ENCODE measurements around the gene STYXL1.

The STYXL1 gene

GRCh38 chr7:75971961-75972763 lies 75.6 kb downstream of the STYXL1 start:
- no peak for DNase-seq

DNA sequence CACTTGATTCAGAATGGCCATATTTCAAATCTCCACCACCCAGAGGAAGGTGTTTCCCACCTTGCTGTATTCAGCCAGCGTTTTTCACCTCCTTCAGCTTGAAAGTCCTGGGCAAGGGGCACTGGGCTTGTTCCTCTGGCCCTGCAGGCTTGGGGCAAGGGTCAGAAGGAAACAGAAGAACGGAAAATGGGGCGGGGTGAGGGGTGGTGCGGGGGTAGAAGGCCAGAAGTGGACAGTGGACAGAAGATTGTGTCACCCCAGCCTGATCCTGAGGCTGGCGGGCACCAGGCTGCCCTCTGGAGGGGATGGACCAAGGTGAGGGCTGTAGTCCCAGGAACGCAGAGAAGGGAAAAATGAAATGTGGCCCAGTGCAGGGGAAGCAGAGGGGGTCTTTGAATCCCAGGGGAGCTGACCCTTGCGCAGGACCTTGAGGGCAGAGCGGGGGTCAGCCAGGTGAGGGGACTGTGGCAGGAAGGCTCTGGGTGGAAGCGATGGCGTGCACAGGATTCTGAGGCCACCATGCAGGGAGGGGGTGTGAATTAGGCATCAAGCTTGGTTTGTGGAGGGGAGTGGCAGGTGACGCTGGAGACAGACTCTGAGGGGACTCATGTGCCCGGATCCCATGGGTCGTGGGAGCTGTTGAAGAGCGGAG lies 76.4 kb downstream of the STYXL1 start:
- no peak for DNase-seq

- DNase-seq: no peak
Measured at GRCh38 chr7:75969704-75970498, 77.9 kb downstream of the STYXL1 start.

- DNase-seq: no peak
Measured at GRCh38 chr7:75969182-75969581, 78.6 kb downstream of the STYXL1 start.

DNA sequence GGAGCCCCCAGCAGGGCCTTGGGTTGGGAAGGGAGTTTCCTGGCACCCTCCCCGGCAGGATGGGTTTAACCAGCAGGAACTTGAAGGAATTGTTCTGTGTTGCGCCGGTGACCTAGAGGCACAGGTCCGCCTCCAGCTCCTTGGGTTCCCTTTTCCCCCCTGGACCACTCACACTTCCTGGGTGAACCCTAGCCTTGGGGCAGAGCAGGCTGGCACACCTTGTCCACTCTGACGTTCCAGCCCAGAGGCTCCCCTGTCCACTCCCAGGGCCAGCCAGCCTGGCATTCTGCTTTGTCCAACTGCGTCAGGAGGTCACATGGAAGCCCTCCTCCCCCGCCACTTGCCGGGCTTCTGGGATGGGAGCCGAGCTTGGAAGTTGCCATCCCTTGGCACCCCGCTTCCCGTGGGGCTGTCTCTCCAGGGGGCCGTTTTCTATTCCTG lies 79.2 kb downstream of the STYXL1 start:
- no peak for DNase-seq

- DNase-seq: no peak
Measured at GRCh38 chr7:75968012-75968411, 79.8 kb downstream of the STYXL1 start.

DNA sequence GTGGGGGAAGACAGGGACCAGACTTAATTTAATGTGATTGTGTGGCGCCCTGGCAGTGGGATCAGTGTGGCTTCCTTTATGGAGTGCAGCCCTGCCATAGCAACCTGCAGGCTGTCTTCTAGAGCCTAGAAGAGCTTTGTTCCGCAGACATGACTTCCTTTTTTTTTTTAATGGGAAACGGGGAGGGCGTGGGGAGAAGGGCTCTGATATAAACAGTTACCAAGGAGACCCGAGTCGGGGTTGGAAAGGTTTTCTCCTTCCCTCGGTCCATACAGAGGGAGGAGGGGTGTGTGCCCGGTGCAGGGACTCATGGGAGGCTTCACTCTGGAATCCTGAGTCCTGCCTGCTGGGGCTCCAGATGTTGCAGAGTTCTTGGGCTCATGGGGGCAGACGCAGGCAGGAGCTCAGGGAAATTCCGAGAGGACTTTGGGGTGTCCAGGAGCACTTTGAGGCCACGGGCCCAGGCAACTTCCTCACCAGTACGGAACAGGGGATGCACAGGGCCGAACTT lies 80.3 kb downstream of the STYXL1 start:
- no peak for DNase-seq

GRCh38 chr7:75967055-75967454 lies 80.7 kb downstream of the STYXL1 start:
- DNase-seq: no peak

DNA sequence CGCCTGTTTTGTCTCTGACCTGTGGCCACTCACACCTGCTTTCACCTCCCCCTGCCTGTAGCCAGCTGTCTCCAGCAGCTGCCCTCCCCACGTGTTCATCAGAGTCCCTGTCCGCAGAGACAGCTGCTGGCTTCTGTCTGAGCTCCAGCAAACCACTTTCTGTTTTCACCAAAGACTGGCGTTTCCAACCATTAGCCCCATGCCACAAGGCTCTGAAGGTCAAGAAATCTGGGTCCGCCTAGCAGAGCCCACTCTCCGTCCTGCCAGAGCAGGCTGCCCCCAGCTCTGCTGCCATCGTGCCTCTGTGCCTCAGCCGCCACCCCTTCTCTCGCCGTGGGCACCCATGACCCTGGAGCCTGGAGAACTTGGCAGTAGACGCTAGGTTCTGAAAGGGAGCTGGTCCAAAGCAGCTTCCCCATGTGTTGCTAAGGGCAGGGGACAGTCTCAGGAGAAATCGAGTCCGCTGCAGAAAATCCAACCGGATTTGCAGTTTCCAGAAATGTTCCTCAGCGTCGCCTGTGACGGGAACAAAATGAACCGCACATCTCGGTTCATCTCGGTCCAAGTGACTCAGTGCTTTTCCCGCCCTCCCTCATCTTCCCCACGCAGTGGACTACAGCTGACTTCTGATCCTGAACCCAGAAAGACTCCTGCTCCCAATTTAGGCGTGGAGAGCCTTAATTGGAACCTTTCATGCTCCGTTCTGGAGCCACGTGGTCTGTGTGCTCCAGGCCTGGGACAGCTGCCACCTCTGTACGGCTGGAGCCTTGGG lies 81.4 kb downstream of the STYXL1 start:
- peak; percentile 93 for DNase-seq

GRCh38 chr7:75965617-75966016 lies 82.2 kb downstream of the STYXL1 start:
- no peak for DNase-seq

DNA sequence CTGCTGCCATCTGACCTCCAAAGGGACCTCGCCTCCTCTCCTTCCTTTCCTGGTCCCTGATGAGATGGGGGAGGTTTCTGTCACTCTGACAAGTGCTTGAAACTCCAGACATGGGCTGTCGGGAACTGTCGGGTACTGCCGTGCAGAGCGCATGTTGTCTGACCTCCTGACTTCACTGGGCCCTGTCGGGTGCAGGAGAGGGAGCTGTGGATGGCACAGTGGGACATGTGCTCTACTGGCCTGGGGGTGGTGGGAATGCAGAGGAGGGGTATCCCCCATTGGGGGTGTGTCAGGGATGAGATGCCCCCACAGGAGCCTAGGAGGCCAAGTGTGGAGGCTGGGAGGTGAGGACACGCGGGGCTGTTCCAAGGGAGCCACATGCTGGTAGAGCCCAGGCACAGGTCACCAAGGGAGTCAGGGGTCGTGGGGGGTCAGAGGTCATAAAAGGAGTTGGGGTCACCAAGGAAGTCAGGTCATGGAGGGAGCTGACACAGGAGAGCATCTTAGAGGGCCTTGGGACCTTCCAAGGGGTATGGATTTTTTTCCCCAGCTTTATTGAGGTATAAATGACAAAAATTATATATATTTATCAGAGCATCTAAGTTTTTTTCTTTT lies 84.3 kb downstream of the STYXL1 start:
- DNase-seq: no peak

- DNase-seq: no peak
Measured at GRCh38 chr7:75962607-75963380, 85.0 kb downstream of the STYXL1 start.

- no peak for DNase-seq
Measured at GRCh38 chr7:75961218-75961617, 86.6 kb downstream of the STYXL1 start.

- no peak for DNase-seq
Measured at GRCh38 chr7:75960372-75960771, 87.4 kb downstream of the STYXL1 start.

- DNase-seq: peak; percentile 1
Measured at GRCh38 chr7:75958802-75959543, 88.8 kb downstream of the STYXL1 start.

GRCh38 chr7:75957021-75957736 lies 90.6 kb downstream of the STYXL1 start:
- no peak for DNase-seq

GRCh38 chr7:75955331-75955955 lies 92.4 kb downstream of the STYXL1 start:
- no peak for DNase-seq

GRCh38 chr7:75953931-75954330 lies 93.9 kb downstream of the STYXL1 start:
- DNase-seq: no peak

- no peak for DNase-seq
Measured at GRCh38 chr7:75953431-75953830, 94.4 kb downstream of the STYXL1 start.

Data from RPMI8226 (cell line).